B cell (primary cell): ENCODE results near the gene ZNF81. TPM values are rescaled to one million over a fixed set of nuclear protein-coding genes. Genes with fewer than 3 reads are reported as not detected.
"Not testable (repeated sequence)": the region's sequence is repeated elsewhere in the genome, so short reads cannot be mapped to it uniquely, and the experiment has no call there.

Experiments
- ATAC-seq: fragments of 200-7000 bp; cut with Tn5 transposase; one replicate; pipeline ENCODE4 v1.10.0; 2021; ENCODE audit warnings: low read depth, mild to moderate bottlenecking, moderate number of reproducible peaks, moderate library complexity
- CTCF ChIA-PET: fragments of 350-600 bp; sonication (Branson Sonifier 250); formaldehyde crosslinking; loops from one replicate; lab custom pipeline; 2021; ENCODE audit warnings: antibody characterized with exemption, inconsistent platforms; lab: Charles Lee
- POLR2A ChIA-PET: fragments of 350-600 bp; sonication (Branson Sonifier 250); formaldehyde crosslinking; loops from one replicate; lab custom pipeline; 2021; ENCODE audit warnings: antibody characterized with exemption; lab: Charles Lee
- DNase-seq: peaks from one replicate; pipeline ENCODE4 v3.0.0; 2013
- H2AFZ ChIP-seq: 2 replicates; pipeline ENCODE4 v1.6.1; 2012; ENCODE audit warnings: mild to moderate bottlenecking, low read depth, low read length; ENCODE audit not compliant: insufficient read depth, poor library complexity, severe bottlenecking
- H3K27ac ChIP-seq, 2 donors: 1 replicate in 1 of 2; 2 replicates in 1 of 2; pipeline ENCODE4 v1.5.1; 2012 to 2013; ENCODE audit warnings: low read length in 2 of 2, mild to moderate bottlenecking in 2 of 2, moderate library complexity in 1 of 2
- H3K27me3 ChIP-seq, 4 experiments: fragments of 200-600 bp in 1 of 4; sonication (generic) in 1 of 4; replicated peaks in 1 of 4; 1 replicate in 2 of 4; 2 replicates in 2 of 4; pipeline versions ENCODE4 v1.6.1 to v1.7.0; 2013 to 2016; ENCODE audit warnings: low read length in 3 of 4, mild to moderate bottlenecking in 2 of 4, mixed read lengths in 1 of 4, moderate library complexity in 1 of 4; ENCODE audit not compliant: insufficient read depth in 4 of 4, control insufficient read depth in 3 of 4; ENCODE audit errors: control extremely low read depth in 1 of 4
- H3K36me3 ChIP-seq, 2 experiments: replicated peaks in 1 of 2; 1 replicate in 1 of 2; 2 replicates in 1 of 2; pipeline versions ENCODE4 v1.6.1 to v1.7.1; 2013; ENCODE audit warnings: low read length in 1 of 2; ENCODE audit not compliant: insufficient read depth in 2 of 2, control insufficient read depth in 1 of 2; ENCODE audit errors: control extremely low read depth in 1 of 2, extremely low read depth in 1 of 2
- H3K4me1 ChIP-seq, 2 donors: fragments of 200-600 bp in 1 of 2; sonication (generic) in 1 of 2; 1 replicate in 1 of 2; 2 replicates in 1 of 2; pipeline versions ENCODE4 v1.5.1 to v1.6.1; 2013 to 2017; ENCODE audit warnings: low read length in 2 of 2; ENCODE audit not compliant: control insufficient read depth in 2 of 2, insufficient read depth in 2 of 2
- H3K4me2 ChIP-seq: replicated peaks from 2 replicates; pipeline ENCODE3; 2012; ENCODE audit warnings: mild to moderate bottlenecking, low read depth, low read length; ENCODE audit not compliant: poor library complexity, severe bottlenecking
- H3K4me3 ChIP-seq, 5 experiments: fragments of 200-600 bp in 1 of 5; sonication (generic) in 1 of 5; 1 replicate in 3 of 5; 2 replicates in 2 of 5; pipeline versions ENCODE4 v1.5.1 to v1.7.0; 2011 to 2016; ENCODE audit warnings: low read length in 4 of 5, mild to moderate bottlenecking in 4 of 5, low read depth in 2 of 5, control low read depth in 1 of 5, moderate library complexity in 1 of 5; ENCODE audit not compliant: insufficient read depth in 1 of 5; ENCODE audit errors: control extremely low read depth in 1 of 5, extremely low read depth in 1 of 5
- H3K79me2 ChIP-seq: fragments of 200-600 bp; sonication (generic); one replicate; pipeline ENCODE4 v1.6.0; 2016; ENCODE audit warnings: low read length; ENCODE audit not compliant: control insufficient read depth, insufficient read depth
- H3K9ac ChIP-seq: fragments of 200-600 bp; sonication (generic); 2 replicates; pipeline ENCODE4 v1.6.1; 2017; ENCODE audit warnings: mild to moderate bottlenecking, low read length, moderate library complexity
- H3K9me3 ChIP-seq, 3 donors: one replicate each; pipeline versions ENCODE4 v1.6.1 to v1.7.1; 2013; ENCODE audit warnings: low read length in 2 of 3; ENCODE audit not compliant: control insufficient read depth in 2 of 3, insufficient read depth in 1 of 3; ENCODE audit errors: control extremely low read depth in 1 of 3
- H4K20me1 ChIP-seq: 2 replicates; pipeline ENCODE4 v1.6.0; 2012; ENCODE audit warnings: mild to moderate bottlenecking, low read length; ENCODE audit not compliant: insufficient read depth, control insufficient read depth, poor library complexity, severe bottlenecking
- H3K27ac Mint-ChIP-seq: one replicate; pipeline ENCODE4 v1.8.0; 2021; ENCODE audit warnings: mixed read lengths
- H3K27me3 Mint-ChIP-seq: one replicate; pipeline ENCODE4 v1.8.0; 2021; ENCODE audit warnings: mixed read lengths
- H3K4me1 Mint-ChIP-seq: one replicate; pipeline ENCODE4 v1.8.0; 2021; ENCODE audit warnings: mixed read lengths
- H3K4me3 Mint-ChIP-seq: one replicate; pipeline ENCODE4 v1.8.0; 2021; ENCODE audit warnings: mixed read lengths
- H3K9me3 Mint-ChIP-seq: one replicate; pipeline ENCODE4 v1.8.0; 2022; ENCODE audit warnings: mixed read lengths; ENCODE audit not compliant: insufficient read depth
- EZH2 ChIP-seq: IDR thresholded peaks from 2 replicates; pipeline ENCODE4 v1.6.1; 2012; ENCODE audit warnings: borderline replicate concordance, low read depth, mild to moderate bottlenecking, moderate library complexity, low read length; ENCODE audit not compliant: insufficient read depth, poor library complexity, severe bottlenecking
- WGBS: methylation state at CpG from one replicate; pipeline ENCODE4 v1.1.5; 2013; ENCODE audit warnings: missing lambda C conversion rate; ENCODE audit not compliant: insufficient coverage; 5-methylcytosine and 5-hydroxymethylcytosine counted together
- intact Hi-C: fragments of 100-400 bp; cut with micrococcal nuclease; formaldehyde crosslinking; loops from one replicate; pipeline ENCODE4 v1.10.0; 2022
- polyA plus RNA-seq: library from polyadenylated mRNA; depleted of rRNA; stranded (reverse); fragments of >200 nt; gene quantifications from 2 replicates; pipeline ENCODE4 v1.2.3, GENCODE V29; 2012
- total RNA-seq, 2 donors: library from RNA; stranded (reverse); fragments of 120-200 nt in 1 of 2; gene quantifications; 1 replicate in 1 of 2; 2 replicates in 1 of 2; pipeline versions ENCODE4 v1.2.3 to v1.2.4, GENCODE V29; 2013 to 2022
- TF ChIP-seq, protein P1 (sequence below): fragments of 200-600 bp; IDR thresholded peaks from one replicate; pipeline ENCODE4 v1.8.0; 2022; ENCODE audit warnings: antibody characterized with exemption, mild to moderate bottlenecking

Gene ZNF81
- total and polyA plus RNA-seq, 2 donors (not counting 1 experiment from before 2014, with no cell fraction given), result 3.5 to 17.7 TPM

DNA sequence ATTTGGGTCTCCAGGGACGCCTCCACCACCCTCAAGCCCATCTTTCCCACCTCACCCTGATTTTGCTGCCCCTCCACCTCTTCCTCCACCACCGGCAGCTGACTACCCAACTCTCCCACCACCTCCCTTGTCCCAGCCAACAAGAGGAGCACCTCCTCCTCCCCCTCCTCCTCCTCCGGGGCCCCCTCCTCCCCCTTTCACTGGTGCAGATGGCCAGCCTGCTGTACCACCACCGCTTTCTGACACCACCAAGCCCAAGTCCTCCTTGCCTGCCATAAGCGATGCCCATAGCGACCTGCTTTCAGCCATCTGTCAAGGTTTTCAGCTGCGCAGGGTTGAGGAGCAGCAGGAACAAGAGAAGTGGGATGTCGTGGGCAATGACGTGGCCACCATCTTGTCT is 32.4 kb upstream of the ZNF81 start:
- Histone ChIP-seq H3K4me2 (no peak overlapping the region), H4K20me1 (no peaks in the 10 kb centered on the region), H3K27ac (no peak overlapping the region), H3K36me3 (no peaks in the 10 kb centered on the region), H3K4me1 (no peaks in the 10 kb centered on the region), H3K79me2 (no peaks in the 10 kb centered on the region), H3K4me3 (no peak overlapping the region), H3K9ac (no peak overlapping the region), H2AFZ (no peak overlapping the region), H3K27me3 (no peaks in the 10 kb centered on the region), H3K9me3 (no peaks in the 10 kb centered on the region)
- DNase-seq, result no peak
- Mint-ChIP-seq H3K4me1 (peaks cover 6% of the 10 kb centered on the region), H3K4me3 (no peak overlapping the region), H3K27ac (no peak overlapping the region), H3K9me3 (no peaks in the 10 kb centered on the region), H3K27me3 (no peaks in the 10 kb centered on the region)
- no peak for ATAC-seq
- ChIA-PET CTCF (no interaction called here), POLR2A (no interaction called here)
- TF ChIP-seq EZH2, result no peak
- TF ChIP-seq, protein P1, sequence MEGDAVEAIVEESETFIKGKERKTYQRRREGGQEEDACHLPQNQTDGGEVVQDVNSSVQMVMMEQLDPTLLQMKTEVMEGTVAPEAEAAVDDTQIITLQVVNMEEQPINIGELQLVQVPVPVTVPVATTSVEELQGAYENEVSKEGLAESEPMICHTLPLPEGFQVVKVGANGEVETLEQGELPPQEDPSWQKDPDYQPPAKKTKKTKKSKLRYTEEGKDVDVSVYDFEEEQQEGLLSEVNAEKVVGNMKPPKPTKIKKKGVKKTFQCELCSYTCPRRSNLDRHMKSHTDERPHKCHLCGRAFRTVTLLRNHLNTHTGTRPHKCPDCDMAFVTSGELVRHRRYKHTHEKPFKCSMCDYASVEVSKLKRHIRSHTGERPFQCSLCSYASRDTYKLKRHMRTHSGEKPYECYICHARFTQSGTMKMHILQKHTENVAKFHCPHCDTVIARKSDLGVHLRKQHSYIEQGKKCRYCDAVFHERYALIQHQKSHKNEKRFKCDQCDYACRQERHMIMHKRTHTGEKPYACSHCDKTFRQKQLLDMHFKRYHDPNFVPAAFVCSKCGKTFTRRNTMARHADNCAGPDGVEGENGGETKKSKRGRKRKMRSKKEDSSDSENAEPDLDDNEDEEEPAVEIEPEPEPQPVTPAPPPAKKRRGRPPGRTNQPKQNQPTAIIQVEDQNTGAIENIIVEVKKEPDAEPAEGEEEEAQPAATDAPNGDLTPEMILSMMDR, result no peak
- 92% methylated on average over 2 of the region's 9 CpGs for WGBS
- intact Hi-C loops, result no loop called here

DNA sequence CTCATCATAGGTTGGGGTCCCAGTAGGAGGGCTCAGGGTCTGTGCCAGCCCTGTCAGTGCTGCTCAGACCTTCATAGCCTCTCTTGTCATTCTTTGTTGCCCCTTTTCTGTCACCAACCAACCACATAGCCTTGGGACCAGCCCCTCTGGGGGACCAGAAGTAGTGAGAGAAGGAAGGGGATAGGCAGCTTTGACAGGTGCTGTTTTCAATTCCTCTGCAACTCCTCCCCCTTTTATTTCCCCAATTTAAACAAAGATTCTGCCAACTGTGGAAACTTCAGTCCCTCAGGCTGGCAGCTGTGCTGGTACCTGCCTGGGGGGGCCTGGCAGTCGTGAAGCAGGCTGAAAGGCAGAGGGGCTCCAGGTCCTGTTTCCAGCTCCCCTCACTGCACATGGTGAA is 30.9 kb upstream of the ZNF81 start:
- intact Hi-C loops, H4K20me1 ChIP-seq, H2AFZ ChIP-seq, H3K27ac Mint-ChIP-seq, ATAC-seq, H3K36me3 ChIP-seq, H3K79me2 ChIP-seq, H3K4me3 ChIP-seq, DNase-seq, H3K27me3 ChIP-seq, H3K27me3 Mint-ChIP-seq, POLR2A ChIA-PET, H3K4me1 Mint-ChIP-seq, H3K4me2 ChIP-seq, CTCF ChIA-PET, H3K9me3 Mint-ChIP-seq, H3K9me3 ChIP-seq, H3K9ac ChIP-seq, H3K4me3 Mint-ChIP-seq, H3K27ac ChIP-seq, H3K4me1 ChIP-seq: not testable (repeated sequence)
- no CpG with 5 or more reads among the region's 1 CpG for WGBS

DNA sequence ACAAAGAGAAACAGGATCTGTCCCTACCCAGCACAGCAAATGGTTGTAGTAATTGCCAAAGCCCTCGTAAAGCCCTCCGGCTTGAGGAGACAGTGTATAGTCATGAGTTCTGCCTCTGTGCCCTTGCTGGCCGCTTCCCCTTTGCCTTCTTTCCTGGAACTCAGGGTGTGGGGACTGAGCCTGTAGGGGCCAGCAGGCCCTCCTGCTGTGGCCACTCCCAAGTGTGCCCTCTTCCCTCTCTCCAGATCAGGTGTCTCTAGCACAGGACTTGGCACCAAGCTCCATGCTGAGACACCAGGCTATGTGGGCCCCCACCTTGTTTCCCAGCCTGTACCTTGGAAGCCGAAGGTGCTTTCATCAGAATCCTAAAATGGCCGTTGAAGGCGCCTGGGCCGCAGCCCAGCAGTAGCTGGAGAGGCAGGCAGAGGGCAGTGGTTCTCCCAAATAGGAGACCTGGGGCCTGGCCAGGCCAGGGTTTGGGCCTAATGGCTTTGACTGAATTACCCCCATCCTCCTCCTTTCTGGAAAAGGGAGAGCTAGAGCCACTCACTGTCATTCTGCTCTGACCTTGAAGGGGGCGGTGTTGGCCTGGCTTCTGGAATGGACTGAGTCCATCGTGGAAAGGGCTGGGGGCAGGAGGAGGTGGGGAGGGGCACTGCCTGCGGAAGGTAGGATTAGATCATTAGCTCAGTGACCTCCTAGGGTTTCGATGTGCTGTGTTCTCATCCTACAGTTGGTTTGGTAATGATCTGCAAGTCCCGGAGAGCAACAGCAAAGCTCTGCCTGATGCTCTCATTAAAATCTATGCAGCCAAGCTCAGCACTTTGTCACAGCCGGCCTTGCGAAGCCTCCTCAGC is 30.1 kb upstream of the ZNF81 start:
- H3K4me3 Mint-ChIP-seq, H3K27me3 ChIP-seq, DNase-seq, H2AFZ ChIP-seq, POLR2A ChIA-PET, H3K27me3 Mint-ChIP-seq, H3K4me1 ChIP-seq, H3K27ac Mint-ChIP-seq, ATAC-seq, H3K4me2 ChIP-seq, H3K36me3 ChIP-seq, H3K9me3 Mint-ChIP-seq, H3K4me1 Mint-ChIP-seq, intact Hi-C loops, H3K9me3 ChIP-seq, H3K79me2 ChIP-seq, H3K4me3 ChIP-seq, H4K20me1 ChIP-seq, H3K9ac ChIP-seq, H3K27ac ChIP-seq: not testable (repeated sequence)
- WGBS, result 70% methylated on average over 2 of the region's 14 CpGs
- CTCF ChIA-PET, result interaction anchor here (0.7 kb wide), 1 partner anchor 83 kb away, joined by 3 read pairs; no protein-coding TSS in a partner anchor
